HCT116 (cell line): Measurements from ENCODE around the gene NAA25. TPM values are rescaled to one million over a fixed set of nuclear protein-coding genes. Genes with fewer than 3 reads are reported as not detected.

ENCODE experiments used
- ATAC-seq: fragments of 200-7000 bp; cut with Tn5 transposase; 2 replicates; pipeline ENCODE4 v1.9.1; 2020; ENCODE audit warnings: mild to moderate bottlenecking, moderate library complexity
- BruUV-seq: library from RNA; stranded (reverse); fragments of 400-500 nt; replicated peaks from 2 replicates; lab custom pipeline; 2021; lab: Mats Ljungman, UMichigan
- CTCF ChIA-PET: fragments of 300-600 bp; sonication (Branson Sonifier 250); formaldehyde crosslinking; loops from one replicate; lab custom pipeline; 2021; ENCODE audit warnings: antibody characterized with exemption; lab: Charles Lee
- POLR2A ChIA-PET: fragments of 300-600, 350-600 bp; sonication (Branson Sonifier 250); formaldehyde crosslinking; loops from one replicate; lab custom pipeline; 2021; ENCODE audit warnings: antibody characterized with exemption; lab: Charles Lee
- RAD21 ChIA-PET, 2 experiments: fragments of 300-600 bp; sonication (Branson Sonifier 250); formaldehyde crosslinking; loops; one replicate each; lab custom pipeline; 2023; ENCODE audit warnings: low total read pairs in 2 of 2; ENCODE audit not compliant: uncharacterized antibody in 2 of 2, unreplicated experiment in 2 of 2, low non-redundant PET in 1 of 2; lab: Charles Lee
- DNase-seq: peaks from one replicate; pipeline ENCODE4 v3.0.0-alpha.2; 2010; ENCODE audit warnings: low read depth, low spot score
- H2AFZ ChIP-seq: fragments of 200-600 bp; shearing (Covaris generic), sonication (generic); 2 replicates; pipeline ENCODE4 v1.6.1; 2017; ENCODE audit warnings: low read depth, mixed run types, mixed read lengths, antibody characterized with exemption, low read length; ENCODE audit not compliant: poor library complexity, severe bottlenecking
- H3K27ac ChIP-seq: 2 replicates; pipeline ENCODE4 v1.5.1; 2012; ENCODE audit warnings: low read depth, low read length
- H3K27me3 ChIP-seq: fragments of 200-600 bp; sonication (generic); 2 replicates; pipeline ENCODE4 v1.6.1; 2016; ENCODE audit warnings: mixed run types, low read length, mixed read lengths; ENCODE audit not compliant: insufficient read depth
- H3K36me3 ChIP-seq, 2 experiments: fragments of 200-500 bp in 1 of 2; fragments of 200-600 bp in 1 of 2; sonication (Bioruptor generic) in 1 of 2; sonication (generic) in 1 of 2; 2 replicates each; pipeline versions ENCODE4 v1.5.1 to v1.6.1; 2014 to 2016; ENCODE audit warnings: low read length in 2 of 2, inconsistent platforms in 1 of 2, mixed read lengths in 1 of 2, mixed run types in 1 of 2; ENCODE audit not compliant: insufficient read depth in 2 of 2, control insufficient read depth in 1 of 2
- H3K4me1 ChIP-seq, 2 experiments: fragments of 200-600 bp in 1 of 2; sonication (generic) in 1 of 2; 2 replicates each; pipeline versions ENCODE4 v1.5.1 to v1.6.1; 2012 to 2017; ENCODE audit warnings: low read length in 2 of 2, inconsistent platforms in 1 of 2, mild to moderate bottlenecking in 1 of 2, mixed read lengths in 1 of 2, mixed run types in 1 of 2, moderate library complexity in 1 of 2; ENCODE audit not compliant: insufficient read depth in 2 of 2, control insufficient read depth in 1 of 2
- H3K4me2 ChIP-seq: fragments of 200-600 bp; sonication (generic); 2 replicates; pipeline ENCODE4 v1.6.1; 2017; ENCODE audit warnings: mixed run types, low read length, mixed read lengths
- H3K4me3 ChIP-seq, 2 experiments: fragments of 200-600 bp in 1 of 2; sonication (generic) in 1 of 2; replicated peaks in 1 of 2; 2 replicates each; pipeline ENCODE4 v1.5.1; 2011 to 2016; ENCODE audit warnings: low read length in 2 of 2, control low read depth in 1 of 2, low read depth in 1 of 2, mild to moderate bottlenecking in 1 of 2, mixed read lengths in 1 of 2, mixed run types in 1 of 2
- H3K79me2 ChIP-seq: fragments of 200-600 bp; sonication (generic); 2 replicates; pipeline ENCODE4 v1.6.1; 2017; ENCODE audit warnings: mild to moderate bottlenecking, mixed run types, low read length, moderate library complexity, mixed read lengths; ENCODE audit not compliant: insufficient read depth
- H3K9ac ChIP-seq: fragments of 200-600 bp; sonication (generic); 2 replicates; pipeline ENCODE4 v1.6.1; 2016; ENCODE audit warnings: low read length, mixed read lengths
- H3K9me2 ChIP-seq: fragments of 200-600 bp; sonication (generic), shearing (Covaris generic); 2 replicates; pipeline ENCODE4 v1.6.1; 2017; ENCODE audit warnings: mixed run types, mild to moderate bottlenecking, moderate library complexity; ENCODE audit not compliant: insufficient read depth
- H3K9me3 ChIP-seq, 2 experiments: fragments of 200-500 bp in 1 of 2; fragments of 200-600 bp in 1 of 2; sonication (Bioruptor generic) in 1 of 2; sonication (generic) in 1 of 2; 2 replicates each; pipeline ENCODE4 v1.6.1; 2014 to 2017; ENCODE audit warnings: low read length in 2 of 2, mixed read lengths in 2 of 2, inconsistent platforms in 1 of 2, low read depth in 1 of 2, mild to moderate bottlenecking in 1 of 2, mixed run types in 1 of 2, moderate library complexity in 1 of 2; ENCODE audit not compliant: control insufficient read depth in 1 of 2, insufficient read depth in 1 of 2
- H4K20me1 ChIP-seq: fragments of 200-600 bp; sonication (generic), shearing (Covaris generic); 2 replicates; pipeline ENCODE4 v1.6.1; 2017; ENCODE audit warnings: mixed run types, mild to moderate bottlenecking, moderate library complexity; ENCODE audit not compliant: insufficient read depth
- JUND ChIP-seq: IDR thresholded peaks from 2 replicates; pipeline ENCODE4 v1.6.1; 2012
- POLR2A ChIP-seq: IDR thresholded peaks from 2 replicates; pipeline ENCODE4 v1.7.0; 2011; ENCODE audit warnings: borderline replicate concordance; ENCODE audit not compliant: insufficient read depth, insufficient read length; ENCODE audit errors: extremely low read depth
- POLR2AphosphoS5 ChIP-seq: IDR thresholded peaks from 2 replicates; pipeline ENCODE4 v1.6.1; 2011; ENCODE audit warnings: mild to moderate bottlenecking, low read depth, low read length, moderate library complexity
- RAD21 ChIP-seq: IDR thresholded peaks from 2 replicates; pipeline ENCODE4 v1.6.1; 2012; ENCODE audit warnings: low read depth, mild to moderate bottlenecking
- SIN3A ChIP-seq: IDR thresholded peaks from 2 replicates; pipeline ENCODE4 v1.6.1; 2012; ENCODE audit warnings: low read depth
- SP1 ChIP-seq: IDR thresholded peaks from 2 replicates; pipeline ENCODE4 v1.6.1; 2012; ENCODE audit warnings: low read depth
- TCF7L2 ChIP-seq: IDR thresholded peaks from 2 replicates; pipeline ENCODE4 v1.7.0; 2011; ENCODE audit warnings: borderline replicate concordance, inconsistent platforms; ENCODE audit not compliant: insufficient read depth, insufficient read length; ENCODE audit errors: extremely low read depth
- YY1 ChIP-seq: IDR thresholded peaks from 2 replicates; pipeline ENCODE4 v1.6.1; 2011; ENCODE audit warnings: low read length, low read depth, moderate library complexity, mild to moderate bottlenecking; ENCODE audit not compliant: insufficient replicate concordance; ENCODE audit errors: extremely low read depth
- ZFX ChIP-seq: fragments of 450-650 bp; IDR thresholded peaks from 2 replicates; pipeline ENCODE4 v1.6.1; 2017
- ZNF274 ChIP-seq: fragments of 200-500 bp; sonication (Bioruptor generic); IDR thresholded peaks from 2 replicates; pipeline ENCODE4 v1.6.1; 2014; ENCODE audit warnings: mild to moderate bottlenecking, low read depth, low read length, inconsistent platforms
- intact Hi-C: fragments of 100-400 bp; cut with micrococcal nuclease; formaldehyde crosslinking; loops from 2 replicates; pipeline ENCODE4 v1.10.0; 2022
- total RNA-seq: library from RNA; stranded (reverse); gene quantifications from one replicate; pipeline ENCODE4 v1.2.1, GENCODE V29; 2021; ENCODE audit not compliant: unreplicated experiment
- TF ChIP-seq, protein P1 (sequence below), 3 experiments: fragments of 200-600 bp in 1 of 3; sonication (generic) in 1 of 3; IDR thresholded peaks in 2 of 3; conservative IDR thresholded peaks in 1 of 3; 2 replicates each; pipeline ENCODE4 v1.5.1; 2012 to 2017; ENCODE audit warnings: low read depth in 2 of 3, low read length in 2 of 3, antibody characterized with exemption in 1 of 3, borderline replicate concordance in 1 of 3, control low read depth in 1 of 3, mild to moderate bottlenecking in 1 of 3, mixed read lengths in 1 of 3, mixed run types in 1 of 3, moderate library complexity in 1 of 3; ENCODE audit not compliant: insufficient read depth in 1 of 3
- TF ChIP-seq, protein P2 (sequence below): IDR thresholded peaks from 2 replicates; pipeline ENCODE4 v1.6.1; 2012
- TF ChIP-seq, protein P3 (sequence below): IDR thresholded peaks from 2 replicates; pipeline ENCODE4 v1.6.1; 2012

Gene NAA25
- total RNA-seq, 1 experiment from 2014 or later: 56.6 TPM

DNA sequence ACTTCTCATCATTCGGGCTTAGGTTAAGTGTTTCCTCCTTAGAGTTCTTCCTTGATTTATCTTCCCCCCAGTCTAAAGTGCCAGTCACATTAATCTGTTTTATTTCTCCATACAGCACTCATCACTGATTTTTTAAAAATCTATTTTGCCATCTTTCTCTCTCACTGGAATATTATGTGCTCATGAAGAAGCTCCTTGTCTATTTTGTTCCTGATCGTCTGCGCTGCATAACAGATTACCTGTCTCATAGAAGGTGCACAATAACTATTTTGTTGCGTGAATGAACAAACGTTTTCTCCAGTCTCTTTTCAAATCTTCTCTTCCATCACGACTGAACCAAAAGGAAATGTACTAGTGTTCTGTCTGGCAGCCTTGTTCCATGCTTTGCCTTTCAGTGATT lies 92.6 kb downstream of the NAA25 start (continued):
- TF ChIP-seq, protein P1, sequence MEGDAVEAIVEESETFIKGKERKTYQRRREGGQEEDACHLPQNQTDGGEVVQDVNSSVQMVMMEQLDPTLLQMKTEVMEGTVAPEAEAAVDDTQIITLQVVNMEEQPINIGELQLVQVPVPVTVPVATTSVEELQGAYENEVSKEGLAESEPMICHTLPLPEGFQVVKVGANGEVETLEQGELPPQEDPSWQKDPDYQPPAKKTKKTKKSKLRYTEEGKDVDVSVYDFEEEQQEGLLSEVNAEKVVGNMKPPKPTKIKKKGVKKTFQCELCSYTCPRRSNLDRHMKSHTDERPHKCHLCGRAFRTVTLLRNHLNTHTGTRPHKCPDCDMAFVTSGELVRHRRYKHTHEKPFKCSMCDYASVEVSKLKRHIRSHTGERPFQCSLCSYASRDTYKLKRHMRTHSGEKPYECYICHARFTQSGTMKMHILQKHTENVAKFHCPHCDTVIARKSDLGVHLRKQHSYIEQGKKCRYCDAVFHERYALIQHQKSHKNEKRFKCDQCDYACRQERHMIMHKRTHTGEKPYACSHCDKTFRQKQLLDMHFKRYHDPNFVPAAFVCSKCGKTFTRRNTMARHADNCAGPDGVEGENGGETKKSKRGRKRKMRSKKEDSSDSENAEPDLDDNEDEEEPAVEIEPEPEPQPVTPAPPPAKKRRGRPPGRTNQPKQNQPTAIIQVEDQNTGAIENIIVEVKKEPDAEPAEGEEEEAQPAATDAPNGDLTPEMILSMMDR (IDR thresholded peaks at IDR 0.05 in 2 of 3, conservative IDR thresholded peaks at IDR 0.05 in 1 of 3; ENCODE audit: borderline replicate concordance in 1 of 3, insufficient read depth in 1 of 3, low read depth in 2 of 3, low read length in 2 of 3): no peak
- TF ChIP-seq, protein P2, sequence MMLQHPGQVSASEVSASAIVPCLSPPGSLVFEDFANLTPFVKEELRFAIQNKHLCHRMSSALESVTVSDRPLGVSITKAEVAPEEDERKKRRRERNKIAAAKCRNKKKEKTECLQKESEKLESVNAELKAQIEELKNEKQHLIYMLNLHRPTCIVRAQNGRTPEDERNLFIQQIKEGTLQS: no peak
- no peak for TF ChIP-seq RAD21

DNA sequence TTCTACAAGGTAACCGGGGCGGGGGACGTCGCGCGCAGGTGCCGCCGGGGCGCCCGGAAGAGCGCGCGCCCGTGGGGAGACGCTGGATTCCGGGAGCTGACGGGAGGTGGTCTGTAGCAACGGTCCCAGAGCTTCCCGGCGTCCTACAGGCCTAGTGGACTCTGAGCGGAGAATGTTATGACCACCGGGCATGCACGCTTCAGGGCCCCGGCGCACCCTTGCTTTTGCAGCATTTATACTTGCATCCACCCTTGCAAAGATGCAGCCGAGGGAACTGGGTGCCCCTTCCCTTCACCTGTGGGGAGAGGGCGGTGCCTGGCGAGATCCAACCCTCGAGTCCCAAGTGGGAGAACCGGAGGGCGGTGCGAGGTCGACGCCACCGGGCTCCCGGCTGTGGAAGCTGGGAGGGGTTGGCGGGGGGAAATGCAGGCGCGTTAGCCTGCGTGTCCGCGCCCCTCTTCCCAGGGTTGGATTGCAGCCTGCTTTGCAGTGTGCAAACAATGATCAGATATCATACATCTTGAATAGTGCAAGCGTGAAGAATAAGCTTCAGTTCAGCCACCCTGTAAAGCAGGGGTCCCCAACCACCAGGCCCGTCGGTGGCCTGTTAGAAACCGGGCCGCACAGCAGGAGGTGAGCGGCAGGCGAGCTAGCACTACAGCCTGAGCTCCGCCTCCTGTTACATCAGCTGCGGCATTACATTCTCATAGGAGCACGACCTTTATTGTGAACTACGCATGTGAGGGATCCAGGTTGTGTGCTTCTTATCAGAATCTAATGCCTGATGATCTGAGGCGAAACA lies 94.8 kb downstream of the NAA25 start:
- Histone ChIP-seq H4K20me1 (peaks cover 2% of the 10 kb centered on the region; the same call in 1 of the 2 replicates), H3K36me3 (peaks cover 12 to 16% of the 10 kb centered on the region in 2 experiments; a peak in 3 of 4 replicates), H3K27ac (peak overlapping the region; percentile 97), H2AFZ (no peak overlapping the region), H3K9me3 (no peaks in the 10 kb centered on the region), H3K4me3 (peak overlapping the region; percentile 54 to 98), H3K27me3 (no peaks in the 10 kb centered on the region)
- intact Hi-C loops: loop anchor here (1.0 to 5.0 kb wide), 3 partner anchors 69 to 398 kb away; no protein-coding TSS in a partner anchor
- peak; percentile 74 for DNase-seq
- no TSS peak for BruUV-seq
- TF ChIP-seq POLR2AphosphoS5 (peak; percentile 76), SIN3A (peak; percentile 61), ZNF274 (no peak), JUND (no peak), TCF7L2 (peak; percentile 45), POLR2A (peak; percentile 66), YY1 (no peak), SP1 (no peak), ZFX (peak; percentile 62)
- TF ChIP-seq, protein P3, sequence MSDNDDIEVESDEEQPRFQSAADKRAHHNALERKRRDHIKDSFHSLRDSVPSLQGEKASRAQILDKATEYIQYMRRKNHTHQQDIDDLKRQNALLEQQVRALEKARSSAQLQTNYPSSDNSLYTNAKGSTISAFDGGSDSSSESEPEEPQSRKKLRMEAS: peak; percentile 81
- TF ChIP-seq, protein P1 (IDR thresholded peaks at IDR 0.05 in 2 of 3, conservative IDR thresholded peaks at IDR 0.05 in 1 of 3; ENCODE audit: borderline replicate concordance in 1 of 3, insufficient read depth in 1 of 3, low read depth in 2 of 3, low read length in 2 of 3): no peak
- TF ChIP-seq, all 23 proteins: peak for 6
- ChIA-PET RAD21 (no interaction called here), POLR2A (interaction anchor here (1.3 to 1.4 kb wide), 2 partner anchors 11 to 95 kb away, joined by 3 to 4 read pairs; partner anchors contain the start of gene NAA25), CTCF (interaction anchor here (0.7 to 1.8 kb wide), 4 partner anchors 9 to 70 kb away, joined by 3 to 8 read pairs (median 6); no protein-coding TSS in a partner anchor)
- H3K9me2 ChIP-seq: no peaks in the 10 kb centered on the region
- H3K9ac ChIP-seq: peak overlapping the region; percentile 88
- peak; percentile 58 for ATAC-seq
- peak overlapping the region; percentile 80 for H3K4me2 ChIP-seq
- peaks cover 9 to 21% of the 10 kb centered on the region in 2 experiments for H3K4me1 ChIP-seq
- H3K79me2 ChIP-seq: peaks cover 69% of the 10 kb centered on the region
